HG03045 (cell line): ENCODE data around the gene KCTD16.

Experiments
- ATAC-seq: cut with Tn5 transposase; IDR thresholded peaks from one replicate; pipeline ENCODE4 v1.9.1; 2021; ENCODE audit warnings: mild to moderate bottlenecking, moderate library complexity; ENCODE audit not compliant: unreplicated experiment

KCTD16 gene

GRCh38 chr5:144170276-144171024 is at the start of gene KCTD16, which contains the start of gene YIPF5:
Gene KCTD16, plus strand, starts transcription at chr5:144170873.
Gene YIPF5, minus strand, starts transcription at chr5:144170659. Its CDS starts 704 bp downstream, at chr5:144169955.
- ATAC-seq, result peak; percentile 100

- ATAC-seq, result no peak
Observed at GRCh38 chr5:144121577-144121976, 49.1 kb upstream of the KCTD16 start.

GRCh38 chr5:144122081-144122480 is 48.6 kb upstream of the KCTD16 start:
- ATAC-seq, result no peak

GRCh38 chr5:144122641-144123040 is 48.0 kb upstream of the KCTD16 start:
- no peak for ATAC-seq

GRCh38 chr5:144125163-144125726 is 45.4 kb upstream of the KCTD16 start:
- no peak for ATAC-seq

GRCh38 chr5:144126707-144127106 is 44.0 kb upstream of the KCTD16 start:
- ATAC-seq, result no peak

- no peak for ATAC-seq
Observed at GRCh38 chr5:144128844-144129243, 41.8 kb upstream of the KCTD16 start.

- no peak for ATAC-seq
Observed at GRCh38 chr5:144130306-144130705, 40.4 kb upstream of the KCTD16 start.

- ATAC-seq, result no peak
Observed at GRCh38 chr5:144131261-144131660, 39.4 kb upstream of the KCTD16 start.

GRCh38 chr5:144133050-144133633 is 37.5 kb upstream of the KCTD16 start:
- ATAC-seq, result no peak

- no peak for ATAC-seq
Observed at GRCh38 chr5:144134194-144134826, 36.4 kb upstream of the KCTD16 start.

- no peak for ATAC-seq
Observed at GRCh38 chr5:144135113-144135762, 35.4 kb upstream of the KCTD16 start.

- no peak for ATAC-seq
Observed at GRCh38 chr5:144139586-144139985, 31.1 kb upstream of the KCTD16 start.

- ATAC-seq, result no peak
Observed at GRCh38 chr5:144141585-144141984, 29.1 kb upstream of the KCTD16 start.

GRCh38 chr5:144142139-144142823 is 28.4 kb upstream of the KCTD16 start:
- peak; percentile 91 for ATAC-seq

GRCh38 chr5:144142824-144143162 is 27.9 kb upstream of the KCTD16 start:
- no peak for ATAC-seq

GRCh38 chr5:144143625-144144024 is 27.0 kb upstream of the KCTD16 start:
- ATAC-seq, result no peak

- ATAC-seq, result no peak
Observed at GRCh38 chr5:144144956-144145751, 25.5 kb upstream of the KCTD16 start.

- ATAC-seq, result no peak
Observed at GRCh38 chr5:144151026-144151425, 19.6 kb upstream of the KCTD16 start.

- ATAC-seq, result no peak
Observed at GRCh38 chr5:144156767-144157171, 13.9 kb upstream of the KCTD16 start.
